ENCODE measurements around the gene GNG14. TPM values are rescaled to one million over a fixed set of nuclear protein-coding genes. Genes with fewer than 3 reads are reported as not detected.
A peak's percentile ranks its signal among the peaks of the same experiment; 100 is the strongest.

The GNG14 gene
- total and polyA plus RNA-seq, 2 experiments from 2014 or later, result not detected

GRCh38 chr19:12668346-12668745 lies 19.5 kb upstream of the GNG14 start (continued):
- no peak for TF ChIP-seq REST (IDR thresholded peaks at IDR 0.05; ENCODE audit: unreplicated experiment)
- no peak for TF ChIP-seq JUNB (IDR thresholded peaks at IDR 0.05; ENCODE audit: unreplicated experiment)
- no peak for TF ChIP-seq EZH2phosphoT487 (IDR thresholded peaks at IDR 0.05; ENCODE audit: unreplicated experiment)
- no peak for TF ChIP-seq ZNF114 (CRISPR knock-in tag; IDR thresholded peaks at IDR 0.05)
- no peak for TF ChIP-seq CTCF (conservative IDR thresholded peaks at IDR 0.05; ENCODE audit: low read depth in 2 of 2)
- no peak for TF ChIP-seq NANOG (IDR thresholded peaks at IDR 0.05; ENCODE audit: borderline replicate concordance)
- TF ChIP-seq, protein P1, sequence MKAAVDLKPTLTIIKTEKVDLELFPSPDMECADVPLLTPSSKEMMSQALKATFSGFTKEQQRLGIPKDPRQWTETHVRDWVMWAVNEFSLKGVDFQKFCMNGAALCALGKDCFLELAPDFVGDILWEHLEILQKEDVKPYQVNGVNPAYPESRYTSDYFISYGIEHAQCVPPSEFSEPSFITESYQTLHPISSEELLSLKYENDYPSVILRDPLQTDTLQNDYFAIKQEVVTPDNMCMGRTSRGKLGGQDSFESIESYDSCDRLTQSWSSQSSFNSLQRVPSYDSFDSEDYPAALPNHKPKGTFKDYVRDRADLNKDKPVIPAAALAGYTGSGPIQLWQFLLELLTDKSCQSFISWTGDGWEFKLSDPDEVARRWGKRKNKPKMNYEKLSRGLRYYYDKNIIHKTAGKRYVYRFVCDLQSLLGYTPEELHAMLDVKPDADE (IDR thresholded peaks at IDR 0.05), result no peak

GRCh38 chr19:12668932-12669269 lies 18.9 kb upstream of the GNG14 start:
- Histone ChIP-seq H3K27ac (ENCODE audit: low read depth) (peak overlapping the region; percentile 99), H3K27me3 (ENCODE audit: insufficient read depth) (no peaks in the 10 kb centered on the region)
- DNase-seq (ENCODE audit: low spot score), result peak; percentile 74

More at GRCh38 chr19:12668932-12669269, 18.9 kb upstream of the GNG14 start:
- H3K27me3 Mint-ChIP-seq (ENCODE audit: insufficient read depth, low read depth, poor library complexity), result peaks cover 34% of the 10 kb centered on the region
- no peak; the same call in 2 of the 3 replicates for ATAC-seq
- H3K4me3 ChIP-seq, result peak overlapping the region; percentile 98
- peak overlapping the region; percentile 96 for H2AFZ ChIP-seq
- TF ChIP-seq EZH2phosphoT487 (IDR thresholded peaks at IDR 0.05; ENCODE audit: unreplicated experiment), result no peak
- H3K4me1 ChIP-seq (ENCODE audit: insufficient read depth), result peaks cover 17% of the 10 kb centered on the region
- H3K4me3 Mint-ChIP-seq, result peak overlapping the region; percentile 97
- H3K4me2 ChIP-seq, result peak overlapping the region; percentile 96
- H4K20me1 ChIP-seq (replicated peaks; ENCODE audit: insufficient read depth), result 0 out of 2 replicates have a peak, but pooled peaks cover 3% of the 10 kb centered on the region
- H3K27ac Mint-ChIP-seq, result peak overlapping the region; percentile 99
- H3K79me2 ChIP-seq (replicated peaks; ENCODE audit: insufficient read depth), result peaks cover 29% of the 10 kb centered on the region
- peaks cover 29% of the 10 kb centered on the region for H3F3A ChIP-seq (replicated peaks; ENCODE audit: low read depth)
- peaks cover 4% of the 10 kb centered on the region; the same call in 1 of the 2 replicates for H3K36me3 ChIP-seq (ENCODE audit: insufficient read depth)
- peaks cover 21% of the 10 kb centered on the region for H3K36me3 Mint-ChIP-seq (ENCODE audit: low read depth)
- H3K9me2 ChIP-seq (ENCODE audit: insufficient read depth), result no peaks in the 10 kb centered on the region
- no peaks in the 10 kb centered on the region; the same call in 2 of the 3 replicates for H3K9me3 Mint-ChIP-seq
- H3K4me1 Mint-ChIP-seq, result peaks cover 29% of the 10 kb centered on the region

Measured in GM23338 (cell line).